H4 (cell line): ENCODE data around the gene DCP2. TPM values are rescaled to one million over a fixed set of nuclear protein-coding genes. Genes with fewer than 3 reads are reported as not detected.
"Not testable (repeated sequence)": the region's sequence is repeated elsewhere in the genome, so short reads cannot be mapped to it uniquely, and the experiment has no call there.

Experiments used
- DNase-seq: peaks from one replicate; pipeline ENCODE4 v3.0.0-alpha.2; 2015; ENCODE audit warnings: low spot score
- total RNA-seq: library from RNA; depleted of rRNA; stranded (reverse); fragments of >200 nt; shearing (Covaris generic); gene quantifications from 2 replicates; pipeline ENCODE4 v1.2.3, GENCODE V29; 2014; rRNA removed

Gene DCP2
- total RNA-seq: 33.4 and 36.1 TPM in 2 replicates

DNA sequence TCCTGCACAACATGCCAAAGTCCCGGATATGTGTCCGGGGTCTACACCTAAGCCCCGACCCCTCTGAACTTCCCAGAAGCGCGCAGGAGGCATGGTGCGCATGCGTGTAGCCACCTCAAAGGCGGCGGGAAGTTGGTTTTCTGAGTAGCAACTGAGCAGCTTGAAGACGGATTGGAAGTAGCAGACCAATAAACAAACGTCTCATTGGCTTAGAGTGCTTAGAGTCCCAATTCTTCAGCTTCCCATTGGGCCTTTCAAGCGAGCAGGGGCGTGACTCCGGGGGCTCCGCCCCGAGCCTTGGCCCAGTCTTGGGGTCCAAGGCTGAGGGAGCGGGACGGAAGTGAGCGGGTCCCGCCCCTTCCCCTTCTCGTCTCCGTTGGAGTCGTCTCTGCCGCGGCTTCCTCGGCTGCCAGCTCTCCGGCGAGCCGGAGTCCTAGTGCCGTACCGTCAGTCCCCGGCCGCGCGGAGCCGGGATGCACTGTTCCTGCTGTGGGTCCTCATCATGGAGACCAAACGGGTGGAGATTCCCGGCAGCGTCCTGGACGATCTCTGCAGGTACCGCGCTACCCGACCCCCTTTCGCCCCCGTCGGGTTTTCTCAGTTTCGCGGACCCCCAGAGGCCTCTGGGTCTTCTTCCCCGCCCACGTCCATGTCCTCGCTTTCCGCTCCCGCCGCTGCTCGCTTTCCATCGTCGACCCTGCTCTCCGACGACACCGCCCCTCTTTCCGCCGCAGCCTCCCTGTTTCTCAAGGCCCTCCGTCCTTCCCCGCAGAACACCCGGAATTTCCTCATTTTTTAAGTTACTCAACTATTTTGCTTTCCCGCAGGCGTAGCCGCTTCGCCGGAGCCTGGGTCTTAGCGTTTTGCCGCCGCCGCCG, at the start of gene DCP2:
DCP2 (plus strand) TSS at position 367 of the 878 bp plus-strand sequence; CDS start at position 503, 136 bp downstream.
- peak; percentile 99 for DNase-seq

DNA sequence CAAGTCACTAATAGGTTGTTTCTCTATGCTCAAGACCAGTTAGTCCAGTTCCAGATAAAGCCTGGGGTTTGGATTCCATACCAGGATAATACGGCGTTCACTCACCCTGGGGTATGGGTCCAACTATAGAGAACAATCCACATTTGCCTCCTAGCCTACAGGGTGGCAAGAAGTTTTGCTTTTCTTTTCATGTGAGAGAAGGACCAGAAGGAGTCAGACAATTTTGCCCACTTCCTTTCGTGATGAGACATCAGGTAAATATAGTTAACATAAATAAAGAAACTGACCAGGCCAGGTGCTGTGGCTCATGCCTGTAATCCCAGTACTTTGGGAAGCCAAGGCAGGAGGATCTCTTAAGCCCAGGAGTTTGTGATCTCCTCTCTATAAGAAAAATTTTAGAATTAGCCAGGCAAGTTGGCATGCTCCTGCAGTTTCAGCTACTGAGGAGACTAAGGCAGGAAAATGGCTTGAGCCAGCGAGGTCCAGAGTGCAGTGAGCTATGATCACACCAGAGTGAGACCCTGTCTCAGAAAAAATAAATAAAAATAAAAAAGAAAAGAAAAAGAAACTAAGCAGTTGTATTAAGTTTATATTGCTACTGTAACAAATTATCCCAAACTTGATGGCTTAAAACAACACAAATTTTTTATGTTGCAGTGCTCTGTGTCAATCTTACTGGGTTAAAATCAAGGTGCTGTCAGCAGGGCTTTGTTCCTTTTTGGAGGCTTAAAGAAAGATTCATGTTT, 47.1 kb upstream of the DCP2 start:
- no peak for DNase-seq

DNA sequence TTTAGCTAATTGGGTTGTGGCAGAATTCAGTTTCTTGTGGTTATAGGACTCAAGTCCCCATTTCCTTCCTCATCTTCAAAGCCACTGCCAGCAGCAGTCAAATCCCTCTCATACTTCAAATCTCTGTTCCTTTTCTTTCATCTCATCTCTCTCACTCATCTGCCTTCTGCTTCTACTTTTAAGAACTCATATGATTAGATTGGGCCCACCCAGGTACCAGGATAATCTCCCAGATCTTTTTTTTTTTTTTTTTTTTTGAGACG, 46.6 kb upstream of the DCP2 start:
- no peak for DNase-seq

DNA sequence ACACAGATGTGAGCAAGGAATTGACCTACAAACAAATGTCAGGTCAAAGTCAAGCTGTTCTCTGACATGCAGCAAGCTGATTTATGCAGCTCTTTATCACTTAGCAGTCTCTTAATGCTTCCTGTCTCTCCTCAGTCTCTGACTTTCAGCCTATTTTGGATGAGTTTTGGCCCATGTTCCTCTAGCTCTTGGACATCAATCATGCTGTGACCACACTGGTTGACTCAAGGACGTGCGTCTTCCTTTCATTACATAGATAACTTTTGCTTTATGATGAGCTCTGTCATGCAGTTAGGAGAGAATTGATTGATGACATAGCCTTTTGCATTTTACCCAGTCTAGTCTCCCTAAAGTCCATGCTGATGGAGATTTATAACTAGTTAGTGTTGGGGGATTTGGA, 45.1 kb upstream of the DCP2 start:
- DNase-seq: no peak

DNA sequence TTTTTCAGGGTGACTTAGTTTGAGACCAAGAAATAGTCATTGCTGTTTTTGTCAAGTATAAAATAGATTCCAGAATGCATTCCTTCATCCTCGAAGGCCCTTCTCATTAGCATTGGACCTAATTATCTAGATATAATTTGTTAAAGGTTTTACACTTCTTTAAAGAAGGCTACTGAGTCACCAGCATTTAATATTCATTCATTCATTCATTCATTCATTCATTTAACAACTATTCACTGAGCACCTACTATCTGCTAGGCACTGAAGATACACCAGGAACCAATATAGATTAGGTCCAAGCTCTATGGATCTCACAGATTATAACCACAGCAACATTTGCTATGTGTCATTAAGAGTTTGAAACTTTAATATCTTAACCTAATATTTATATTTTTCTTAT, 43.5 kb upstream of the DCP2 start:
- DNase-seq: no peak

DNA sequence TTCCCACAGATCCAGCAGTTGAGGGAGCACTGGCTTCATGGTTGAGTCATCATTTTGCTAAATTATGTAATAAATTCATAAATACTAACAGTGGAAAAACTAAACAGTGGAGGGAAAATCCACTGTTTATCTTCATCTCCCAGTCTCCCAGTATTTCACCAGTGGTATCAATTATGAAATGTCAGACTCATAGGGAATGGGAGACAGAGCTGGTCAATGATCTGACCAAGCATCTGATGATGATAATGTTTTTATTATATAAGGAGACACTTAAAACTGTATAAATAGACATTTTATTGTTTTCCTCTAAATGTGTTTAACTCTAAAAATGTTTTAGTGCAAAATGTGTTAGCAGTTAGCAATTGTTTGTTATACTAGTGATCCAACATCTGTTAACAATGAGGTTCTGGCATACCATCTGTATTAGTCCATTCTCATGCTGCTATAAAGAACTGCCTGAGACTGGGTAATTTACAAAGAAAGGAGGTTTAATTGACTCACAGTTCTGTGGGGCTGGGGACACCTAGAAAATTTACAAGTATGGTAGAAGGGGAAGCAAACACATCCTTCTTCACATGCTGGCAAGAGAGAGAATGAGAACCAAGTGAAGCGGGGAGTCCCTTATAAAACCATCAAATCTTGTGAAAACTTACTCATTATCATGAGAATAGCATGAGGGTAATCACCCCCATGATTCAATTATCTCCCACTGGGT, 42.8 kb upstream of the DCP2 start:
- DNase-seq: no peak

DNA sequence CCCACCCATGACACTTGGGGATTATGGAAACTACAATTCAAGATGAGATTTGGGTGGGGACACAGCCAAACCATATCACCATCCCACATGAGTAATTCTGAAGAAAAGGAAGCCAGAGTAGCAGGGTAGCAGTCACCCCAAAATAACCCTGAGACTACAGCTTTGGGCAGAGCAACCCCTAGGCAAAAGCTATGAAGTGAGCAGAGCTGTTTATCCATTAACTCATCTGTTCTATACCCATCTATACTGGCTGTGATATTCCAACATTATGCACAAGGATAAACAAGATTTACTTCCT, 42.3 kb upstream of the DCP2 start:
- DNase-seq: no peak

DNA sequence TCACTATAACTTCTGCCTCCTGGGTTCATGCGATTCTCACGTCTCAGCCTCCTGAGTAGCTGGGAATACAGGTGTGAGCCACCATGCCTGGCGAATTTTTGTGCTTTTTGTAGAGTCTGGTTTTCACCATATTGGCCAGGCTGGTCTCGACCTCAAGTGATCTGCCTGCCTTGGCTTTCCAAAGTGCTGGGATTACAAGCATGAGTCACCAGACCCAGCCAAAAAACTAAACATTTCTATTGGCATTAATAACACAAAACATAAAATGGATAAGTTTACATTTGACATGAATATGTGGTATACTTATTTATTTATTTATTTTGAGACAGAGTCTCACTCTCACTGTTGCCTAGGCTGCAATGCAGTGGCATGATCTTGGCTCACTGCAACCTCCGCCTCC, 40.9 kb upstream of the DCP2 start:
- DNase-seq: no peak

DNA sequence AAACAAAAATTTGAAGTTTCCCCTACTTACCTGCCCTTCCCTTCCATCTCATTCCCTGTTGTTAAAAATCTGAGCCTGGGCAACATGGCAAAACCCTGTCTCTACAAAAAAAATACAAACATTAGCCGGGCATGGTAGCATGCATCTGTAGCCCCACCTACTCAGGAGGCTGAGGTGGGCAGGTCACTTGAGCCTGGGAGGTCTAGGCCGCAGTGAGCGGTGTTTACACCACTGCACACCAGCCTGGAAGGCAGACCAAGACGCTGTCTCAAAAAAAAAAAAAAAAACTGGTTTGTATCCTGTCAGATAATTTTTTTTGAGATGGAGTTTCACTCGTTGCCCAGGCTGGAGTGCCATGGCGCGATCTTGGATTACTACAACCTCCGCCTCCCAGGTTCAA, 38.3 kb upstream of the DCP2 start:
- DNase-seq: no peak

DNA sequence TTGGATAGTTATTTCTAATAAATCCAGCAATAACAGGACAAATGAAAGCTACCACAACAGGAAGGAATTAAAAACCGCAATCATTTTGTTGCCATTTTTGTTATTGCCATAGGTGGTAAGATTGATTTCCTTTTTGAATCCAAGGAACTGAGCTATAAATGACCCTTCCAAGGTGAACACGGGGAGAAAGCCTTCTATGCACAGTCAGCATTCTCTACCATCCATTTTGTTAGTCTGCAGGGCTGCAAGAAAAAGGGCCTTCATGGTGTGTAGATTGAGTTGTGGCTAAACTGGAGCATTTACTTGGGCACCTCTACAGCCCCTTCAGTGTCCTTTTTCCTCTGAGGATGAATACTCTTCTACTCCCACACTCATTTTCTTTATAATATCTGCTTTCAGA, 35.9 kb upstream of the DCP2 start:
- DNase-seq: no peak

DNA sequence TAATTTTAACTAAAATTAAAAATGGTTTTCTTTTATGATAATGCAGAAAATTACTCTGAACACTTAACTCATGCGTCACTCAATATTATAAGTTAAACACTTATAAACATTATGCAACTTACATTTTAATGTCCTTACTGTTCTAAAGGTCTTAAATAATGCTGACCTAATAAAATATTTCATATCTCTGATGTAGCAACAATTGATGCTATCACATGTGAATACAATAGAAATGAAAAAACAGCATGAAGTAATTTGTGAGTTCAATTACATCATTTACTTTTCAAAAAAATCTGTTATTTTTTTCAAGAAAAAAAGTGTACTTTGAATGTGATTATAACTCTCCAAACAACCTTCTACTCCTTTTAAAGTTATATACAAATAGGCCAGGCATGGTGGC, 28.1 kb upstream of the DCP2 start:
- no peak for DNase-seq

DNA sequence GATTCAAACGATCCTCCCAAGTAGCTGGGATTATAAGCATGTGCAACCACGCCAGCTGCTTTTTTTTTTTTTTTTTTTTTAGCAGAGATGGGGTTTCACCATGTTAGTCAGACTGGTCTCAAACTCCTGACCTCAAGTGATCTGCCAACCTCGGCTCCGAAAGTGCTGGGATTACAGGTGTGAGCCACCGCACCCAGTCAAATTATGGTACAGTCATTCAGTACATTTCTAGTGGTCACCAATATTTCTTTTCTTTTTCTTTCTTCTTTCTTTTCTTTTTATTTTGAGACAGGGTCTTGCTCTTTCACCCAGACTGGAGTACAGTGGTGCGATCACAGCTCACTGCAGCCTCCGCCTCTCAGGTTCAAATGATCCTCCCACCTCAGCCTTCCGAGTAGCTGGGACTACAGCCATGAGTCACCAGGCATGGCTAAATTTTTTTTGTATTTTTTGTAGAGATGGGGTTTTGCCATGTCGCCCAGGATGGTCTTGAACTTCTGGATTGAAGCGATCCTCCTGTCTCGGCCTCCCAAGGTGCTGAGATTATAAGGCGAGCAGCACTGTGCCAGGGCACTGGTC, 25.4 kb upstream of the DCP2 start:
- no peak for DNase-seq

DNA sequence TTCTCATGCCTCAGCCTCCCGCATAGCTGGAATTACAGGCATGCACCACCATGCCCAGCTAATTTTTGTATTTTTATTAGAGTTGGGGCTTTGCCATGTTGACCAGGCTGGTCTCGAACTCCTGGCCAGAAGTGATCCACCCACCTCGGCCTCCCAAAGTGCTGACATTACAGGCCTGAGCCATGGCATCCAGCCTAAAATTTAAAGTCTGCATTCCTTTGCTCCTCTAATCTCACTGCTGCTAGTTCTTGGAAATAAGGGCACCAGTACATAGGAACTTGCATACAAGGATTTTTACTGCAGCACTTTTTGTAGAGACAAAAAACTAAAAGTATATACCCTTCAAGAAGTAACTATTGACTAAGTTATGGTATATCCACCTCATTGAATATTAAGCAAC, 20.0 kb upstream of the DCP2 start:
- no peak for DNase-seq

DNA sequence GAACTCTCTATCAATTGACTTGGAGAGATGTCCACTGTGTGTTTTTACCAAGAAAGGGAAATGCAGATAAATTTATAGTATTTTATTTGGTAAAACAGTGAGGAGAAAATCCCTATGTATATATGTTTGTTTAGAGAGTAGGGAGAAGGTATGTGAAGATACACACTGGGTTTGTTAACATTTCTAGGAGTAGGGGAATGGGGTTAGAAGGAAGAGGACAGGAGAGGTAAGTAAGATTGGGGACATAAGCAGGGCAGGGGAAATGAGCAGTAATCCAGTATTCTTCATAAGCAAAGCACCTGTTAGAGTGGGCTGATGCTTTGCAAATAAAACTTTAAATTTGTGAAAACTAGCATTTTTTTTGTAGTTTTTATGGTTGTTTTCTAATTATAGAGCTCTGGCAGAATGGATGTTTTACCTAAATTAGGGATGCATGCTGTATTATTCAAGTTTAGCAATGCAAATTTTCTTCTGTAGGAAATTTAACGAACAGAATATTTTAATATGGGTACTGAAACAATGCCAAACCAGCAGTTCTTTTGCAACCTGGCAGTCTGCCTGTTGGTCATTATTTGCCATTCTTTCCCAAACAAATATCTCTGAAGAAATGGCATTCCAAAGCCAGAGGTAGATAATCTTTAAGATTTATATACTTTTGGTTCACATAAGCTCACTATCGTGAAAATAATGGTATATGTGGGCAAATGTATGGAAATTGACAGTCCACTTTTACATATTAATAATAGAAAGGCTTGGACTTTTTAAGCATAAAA, 19.4 kb upstream of the DCP2 start:
- no peak for DNase-seq

DNA sequence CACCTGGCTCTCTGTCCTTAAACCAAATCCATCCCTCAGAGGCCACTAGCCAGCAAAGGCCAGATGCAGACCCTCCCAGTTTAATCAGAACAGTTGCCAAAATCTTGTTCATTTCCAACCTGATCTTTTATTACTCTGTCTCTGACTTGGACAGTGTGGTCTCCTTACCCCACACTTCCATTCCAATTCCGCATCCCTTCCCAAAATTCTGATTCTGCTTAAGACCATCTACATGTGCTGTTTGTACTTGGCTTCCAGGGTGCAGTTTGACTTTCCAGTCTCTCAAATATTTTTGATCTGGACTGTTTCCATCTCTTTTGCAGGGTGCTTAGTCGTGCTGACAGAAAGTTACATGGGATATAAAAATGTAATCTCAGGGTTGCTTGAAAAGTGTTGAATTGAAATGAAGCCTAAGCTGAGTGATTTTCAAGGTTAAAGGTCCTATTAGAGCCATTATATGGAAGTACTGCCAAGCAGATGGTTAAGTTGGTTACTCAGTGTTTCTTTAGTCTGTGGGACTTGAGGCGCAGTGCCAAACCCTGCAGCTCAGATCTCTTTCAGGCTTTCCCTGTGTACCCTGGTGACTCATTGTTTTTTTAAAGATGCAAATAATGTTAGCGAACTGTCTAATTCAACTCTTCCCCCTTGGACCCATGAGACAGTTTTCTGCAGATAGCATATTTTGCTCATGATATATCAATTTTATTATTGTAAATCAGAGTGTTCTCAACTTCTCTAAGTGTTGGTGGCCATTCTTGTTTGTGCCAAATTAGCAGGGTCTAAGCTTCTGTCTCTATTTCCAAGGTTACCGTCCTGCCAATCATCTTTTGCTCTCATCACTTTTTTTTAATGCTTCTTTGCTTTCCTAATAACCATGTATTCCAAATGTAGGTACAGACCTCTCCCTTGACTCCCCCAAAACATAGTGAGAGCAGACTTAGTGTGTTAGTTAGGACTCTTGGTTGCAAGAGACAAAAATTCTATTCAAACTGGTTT, 18.2 kb upstream of the DCP2 start:
- peak; percentile 95 for DNase-seq

DNA sequence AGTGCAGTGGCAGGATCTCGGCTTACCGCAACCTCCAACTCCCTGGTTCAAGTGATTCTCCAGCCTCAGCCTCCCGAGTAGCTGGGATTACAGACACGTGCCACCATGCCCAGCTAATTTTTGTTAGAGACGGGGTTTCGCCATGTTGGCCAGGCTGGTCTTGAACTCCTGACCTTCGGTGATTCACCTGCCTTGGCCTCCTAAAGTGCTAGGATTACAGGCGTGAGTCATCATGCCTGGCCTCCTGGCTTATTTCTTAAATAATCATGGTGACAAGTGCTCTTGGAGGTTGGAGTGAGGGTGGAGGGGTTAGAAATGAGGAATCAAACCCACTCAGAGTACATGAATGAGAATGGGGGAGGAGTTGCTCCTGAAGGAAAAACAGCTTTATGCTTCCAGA, 16.7 kb upstream of the DCP2 start:
- peak; percentile 81 for DNase-seq

DNA sequence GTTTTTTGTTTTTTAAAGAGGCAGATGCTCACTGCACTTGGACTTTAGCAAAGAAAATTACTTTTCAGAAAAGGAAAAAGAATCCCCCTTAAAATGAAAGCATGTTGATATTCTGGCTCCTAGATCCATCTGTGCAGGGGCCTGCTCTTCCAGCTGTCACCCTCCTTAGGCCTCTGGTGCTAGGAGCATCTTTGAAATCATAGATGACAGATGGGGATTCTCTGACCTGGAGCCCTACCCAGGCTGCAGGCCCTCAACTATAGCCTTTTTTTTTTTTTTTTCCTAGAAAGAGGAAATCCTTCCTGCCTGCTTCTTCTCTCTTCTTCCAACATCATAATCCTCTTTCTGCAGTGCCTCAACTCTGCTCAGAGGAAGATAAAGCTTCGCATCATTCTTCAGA, 16.3 kb upstream of the DCP2 start:
- no peak for DNase-seq

DNA sequence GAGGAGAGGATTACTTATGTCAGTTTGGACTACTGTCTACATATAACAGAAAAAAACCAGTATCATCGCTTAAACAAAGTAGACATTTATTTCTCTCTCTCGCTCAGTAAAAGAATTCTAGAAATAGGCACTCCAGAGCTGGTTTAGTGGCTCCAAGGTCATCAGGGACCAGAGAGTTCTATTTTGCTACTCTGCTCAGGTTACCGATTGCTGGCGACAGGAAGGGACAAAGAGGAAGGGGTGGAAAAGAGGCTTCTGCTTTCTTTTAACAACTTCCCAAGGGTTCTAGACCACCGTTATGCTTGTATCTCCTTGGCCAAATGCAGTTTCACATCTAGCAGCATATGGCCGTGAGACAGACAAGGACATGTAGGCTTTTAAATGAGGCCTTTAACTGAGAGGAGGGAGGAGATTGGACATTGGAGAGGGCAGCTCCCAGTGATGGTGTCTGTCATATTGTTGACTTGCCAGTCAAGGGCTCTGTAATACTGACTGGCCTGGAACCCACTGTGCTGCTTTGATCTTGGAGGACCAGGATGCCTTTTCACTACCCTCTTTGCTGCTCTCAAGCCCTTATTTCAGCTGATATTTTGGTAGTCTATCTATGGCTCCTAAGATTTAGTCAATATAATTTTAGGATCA, 15.6 kb upstream of the DCP2 start:
- DNase-seq: no peak

DNA sequence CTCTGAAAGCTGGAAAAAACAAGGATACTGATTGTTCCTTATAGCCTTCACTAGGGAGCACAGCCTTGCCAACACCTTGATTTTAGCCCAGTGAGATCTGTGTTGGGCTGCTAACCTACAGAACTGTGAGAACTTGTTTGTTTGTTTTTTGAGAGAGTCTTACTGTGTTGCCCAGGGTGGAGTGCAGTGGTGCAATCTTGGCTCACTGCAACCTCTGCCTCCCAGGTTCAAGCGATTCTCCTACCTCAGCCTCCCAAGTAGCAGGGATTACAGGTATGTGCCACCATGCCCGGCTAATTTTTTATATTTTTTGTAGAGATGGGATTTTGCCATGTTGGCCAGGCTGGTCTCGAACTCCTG, 13.2 kb upstream of the DCP2 start:
- not testable (repeated sequence) for DNase-seq

DNA sequence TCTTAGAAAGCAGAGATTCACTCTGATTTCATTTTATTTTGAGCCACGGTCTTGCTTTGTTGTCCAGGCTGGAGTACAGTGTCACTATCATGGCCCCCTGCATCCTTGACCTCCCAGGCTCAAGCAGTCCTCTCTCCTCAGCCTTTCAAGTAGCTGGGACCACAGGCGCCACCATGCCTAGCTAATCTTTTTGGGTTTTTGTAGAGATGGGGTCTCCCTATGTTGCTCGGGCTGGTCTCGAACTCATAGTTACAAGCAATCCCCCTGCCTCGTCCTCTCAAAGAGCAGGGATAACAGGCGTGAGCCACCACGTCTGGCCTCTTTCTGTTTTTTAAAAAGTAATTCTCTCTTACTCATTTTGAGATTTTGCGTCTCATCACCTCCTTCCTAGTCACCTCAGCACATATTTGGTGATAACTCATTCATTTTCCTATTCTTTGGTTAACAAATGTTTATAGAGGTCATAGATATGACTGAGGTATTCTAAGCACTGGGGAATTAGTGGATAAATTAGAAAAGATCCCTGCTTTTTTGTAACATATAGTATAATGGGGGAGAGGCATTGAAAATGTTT, 10.8 kb upstream of the DCP2 start:
- no peak for DNase-seq
